Measurements from ENCODE around the gene PPP1R37. TPM values are rescaled to one million over a fixed set of nuclear protein-coding genes. Genes with fewer than 3 reads are reported as not detected.

PPP1R37 gene
- total and polyA plus RNA-seq, 2 donors (not counting 3 experiments of a cell fraction or from before 2014, with no cell fraction given) = 16.2 to 27.1 TPM

- no peaks in the 10 kb centered on the region for H3K9me1 ChIP-seq (replicated peaks; ENCODE audit: control insufficient read depth, extremely low read depth, insufficient read depth, low read length)
- no peak overlapping the region for H3K9ac ChIP-seq (replicated peaks; ENCODE audit: extremely low read depth, insufficient read depth, low read length)
- H3K4me1 ChIP-seq (ENCODE audit: control insufficient read depth, extremely low read depth, insufficient read depth, low read length) = peaks cover 11% of the 10 kb centered on the region
- intact Hi-C loops (cut with micrococcal nuclease) = no loop called here
- dilution Hi-C loops (cut with MboI; ENCODE audit: extremely low pct_ligation_motif_present, low sequenced_read_pairs) = no loop called here
- H2AFZ ChIP-seq (ENCODE audit: low read depth, low read length) = no peak overlapping the region
- ChIA-PET POLR2A (no interaction called here), CTCF (no interaction called here)
- H3K27me3 ChIP-seq (ENCODE audit: control insufficient read depth in 2 of 2, insufficient read depth in 2 of 2, low read length in 2 of 2) = no peaks in the 10 kb centered on the region
- peaks cover 49% of the 10 kb centered on the region for H3K79me2 ChIP-seq (ENCODE audit: control insufficient read depth, insufficient read depth, low read length)
- H3K4me3 ChIP-seq (replicated peaks in 1 of 3; ENCODE audit: insufficient read depth in 1 of 3, low read depth in 1 of 3, low read length in 3 of 3) = no peak overlapping the region
- no peak overlapping the region for H3K4me2 ChIP-seq (ENCODE audit: insufficient read depth, low read length)
- no peaks in the 10 kb centered on the region for H4K20me1 ChIP-seq (replicated peaks; ENCODE audit: control insufficient read depth, extremely low read depth, insufficient read depth, low read length)
- peaks cover 0 to 4% of the 10 kb centered on the region in 2 experiments for H3K36me3 ChIP-seq (ENCODE audit: control insufficient read depth in 2 of 2, extremely low read depth in 1 of 2, insufficient read depth in 2 of 2, low read length in 2 of 2)
- H3K27ac ChIP-seq (ENCODE audit: insufficient read depth, low read depth, low read length) = no peak overlapping the region
- TF ChIP-seq MAX (IDR thresholded peaks at IDR 0.05; ENCODE audit: insufficient read depth, insufficient read length) (no peak), POLR2AphosphoS5 (IDR thresholded peaks at IDR 0.05; ENCODE audit: insufficient read depth, low read depth, low read length) (no peak), JUN (IDR thresholded peaks at IDR 0.05; ENCODE audit: borderline replicate concordance, insufficient read depth, insufficient read length, low read depth) (no peak), GATA2 (IDR thresholded peaks at IDR 0.05; ENCODE audit: insufficient read depth, insufficient read length, low read depth, low read length) (no peak)
- FAIRE-seq = no peak
- BruUV-seq (replicated peaks) = no TSS peak
- H3K9me3 ChIP-seq (replicated peaks; ENCODE audit: control insufficient read depth, insufficient read depth, low read length) = no peaks in the 10 kb centered on the region
- DNase-seq (ENCODE audit: low read depth, low spot score) = no peak
These were observed 10.8 kb upstream of the PPP1R37 start for GRCh38 chr19:45082170-45082569.

- no peaks in the 10 kb centered on the region for H3K9me3 ChIP-seq (replicated peaks; ENCODE audit: control insufficient read depth, insufficient read depth, low read length)
- ChIA-PET CTCF (no interaction called here), POLR2A (no interaction called here)
- H3K36me3 ChIP-seq (ENCODE audit: control insufficient read depth in 2 of 2, extremely low read depth in 1 of 2, insufficient read depth in 2 of 2, low read length in 2 of 2) = peaks cover 0 to 10% of the 10 kb centered on the region in 2 experiments
- no peak overlapping the region for H3K4me2 ChIP-seq (ENCODE audit: insufficient read depth, low read length)
- intact Hi-C loops (cut with micrococcal nuclease) = no loop called here
- no peaks in the 10 kb centered on the region for H4K20me1 ChIP-seq (replicated peaks; ENCODE audit: control insufficient read depth, extremely low read depth, insufficient read depth, low read length)
- TF ChIP-seq JUN (IDR thresholded peaks at IDR 0.05; ENCODE audit: borderline replicate concordance, insufficient read depth, insufficient read length, low read depth) = no peak
- no peak for TF ChIP-seq POLR2AphosphoS5 (IDR thresholded peaks at IDR 0.05; ENCODE audit: insufficient read depth, low read depth, low read length)
- no peak for TF ChIP-seq MYC (IDR thresholded peaks at IDR 0.05; ENCODE audit: low read depth, low read length)
- TF ChIP-seq FOS (IDR thresholded peaks at IDR 0.05; ENCODE audit: borderline replicate concordance, insufficient read depth, low read length) = no peak
- peaks cover 26% of the 10 kb centered on the region for H3K79me2 ChIP-seq (ENCODE audit: control insufficient read depth, insufficient read depth, low read length)
- no peaks in the 10 kb centered on the region for H3K9me1 ChIP-seq (replicated peaks; ENCODE audit: control insufficient read depth, extremely low read depth, insufficient read depth, low read length)
- no peak overlapping the region for H3K4me3 ChIP-seq (replicated peaks in 1 of 3; ENCODE audit: insufficient read depth in 1 of 3, low read depth in 1 of 3, low read length in 3 of 3)
- DNase-seq (ENCODE audit: low read depth, low spot score) (no peak), FAIRE-seq (no peak)
- H3K27ac ChIP-seq (ENCODE audit: insufficient read depth, low read depth, low read length) = no peak overlapping the region
- no TSS peak for BruUV-seq (replicated peaks)
- dilution Hi-C loops (cut with MboI; ENCODE audit: extremely low pct_ligation_motif_present, low sequenced_read_pairs) = no loop called here
- H3K4me1 ChIP-seq (ENCODE audit: control insufficient read depth, extremely low read depth, insufficient read depth, low read length) = peaks cover 5% of the 10 kb centered on the region
- H2AFZ ChIP-seq (ENCODE audit: low read depth, low read length) = no peak overlapping the region
- no peak overlapping the region for H3K9ac ChIP-seq (replicated peaks; ENCODE audit: extremely low read depth, insufficient read depth, low read length)
- no peaks in the 10 kb centered on the region for H3K27me3 ChIP-seq (ENCODE audit: control insufficient read depth in 2 of 2, insufficient read depth in 2 of 2, low read length in 2 of 2)
These were observed 6.5 kb upstream of the PPP1R37 start for GRCh38 chr19:45086480-45086879.

Measured in endothelial cell of umbilical vein (primary cell).